NT2/D1 (cell line): Measurements from ENCODE around the gene CREG1.
A peak's percentile ranks its signal among the peaks of the same experiment; 100 is the strongest.

Source experiments
- DNase-seq: peaks from one replicate; pipeline ENCODE4 v3.0.0-alpha.2; 2011; ENCODE audit warnings: low read depth, low spot score
- H3K27me3 ChIP-seq: 2 replicates; pipeline ENCODE4 v1.6.0; 2011; ENCODE audit warnings: mild to moderate bottlenecking; ENCODE audit not compliant: insufficient read length, insufficient read depth
- H3K36me3 ChIP-seq: 2 replicates; pipeline ENCODE4 v1.6.1; 2011; ENCODE audit warnings: mild to moderate bottlenecking, low read length, mixed read lengths; ENCODE audit not compliant: insufficient read depth, insufficient read length
- H3K4me1 ChIP-seq: 2 replicates; pipeline ENCODE4 v1.5.1; 2011; ENCODE audit not compliant: insufficient read depth, insufficient read length
- H3K4me3 ChIP-seq: 2 replicates; pipeline ENCODE4 v1.5.1; 2011; ENCODE audit warnings: low read depth; ENCODE audit not compliant: insufficient read length
- H3K9ac ChIP-seq: 2 replicates; pipeline ENCODE4 v1.6.0; 2011; ENCODE audit warnings: low read depth; ENCODE audit not compliant: insufficient read length
- H3K9me3 ChIP-seq: 2 replicates; pipeline ENCODE4 v1.5.1; 2011; ENCODE audit warnings: mild to moderate bottlenecking, low read length; ENCODE audit not compliant: insufficient read depth
- SUZ12 ChIP-seq: IDR thresholded peaks from 2 replicates; pipeline ENCODE4 v1.6.1; 2011; ENCODE audit not compliant: insufficient read length, insufficient read depth; ENCODE audit errors: extremely low read depth
- YY1 ChIP-seq: IDR thresholded peaks from 2 replicates; pipeline ENCODE4 v1.6.1; 2011; ENCODE audit not compliant: insufficient read length, insufficient read depth
- ZNF274 ChIP-seq: IDR thresholded peaks from 2 replicates; pipeline ENCODE4 v1.6.1; 2011; ENCODE audit warnings: mild to moderate bottlenecking, low read depth, low read length

The CREG1 gene

DNA sequence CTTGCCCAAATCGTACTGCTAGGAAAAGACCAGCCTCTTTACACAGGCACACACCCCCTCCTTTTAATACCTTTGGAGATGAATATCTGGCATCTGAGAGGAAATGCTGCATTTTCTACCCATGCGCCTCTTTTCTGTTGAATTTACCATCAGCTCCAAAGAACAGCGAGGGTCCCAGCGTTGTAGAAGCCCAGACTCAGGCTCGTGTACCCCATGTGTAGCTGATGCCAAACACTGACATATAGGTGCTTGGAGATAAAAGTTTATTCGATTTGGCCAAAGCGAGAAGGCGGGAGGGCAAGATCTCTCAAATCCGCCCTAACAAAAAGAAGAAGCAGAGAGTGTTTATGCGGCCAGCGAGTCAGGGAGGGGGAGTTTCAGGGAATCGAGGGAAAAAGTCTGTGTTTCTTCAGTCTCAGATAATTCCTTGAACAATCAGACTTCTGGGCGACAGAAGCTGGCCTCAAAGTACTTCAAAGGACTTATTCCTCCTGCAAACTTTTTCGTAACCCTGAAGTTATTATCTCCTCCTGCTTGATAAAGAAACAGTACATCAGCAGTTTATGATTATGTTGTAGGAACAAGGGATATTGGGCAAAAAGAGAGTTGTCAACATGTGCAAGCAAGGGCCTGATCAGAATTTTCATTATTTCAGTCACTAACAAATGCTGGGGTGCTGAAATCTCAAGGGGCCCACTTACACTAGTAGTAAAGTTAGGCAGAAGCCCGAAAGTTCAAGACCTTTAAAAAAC is 642 bp upstream of the CREG1 start:
- TF ChIP-seq SUZ12 (no peak), ZNF274 (no peak), YY1 (no peak)
- Histone ChIP-seq H3K36me3 (no peaks in the 10 kb centered on the region), H3K9ac (peak overlapping the region; percentile 7), H3K4me1 (peaks cover 3% of the 10 kb centered on the region), H3K27me3 (peaks cover 18% of the 10 kb centered on the region), H3K9me3 (no peaks in the 10 kb centered on the region), H3K4me3 (peak overlapping the region; percentile 83)
- no peak for DNase-seq

DNA sequence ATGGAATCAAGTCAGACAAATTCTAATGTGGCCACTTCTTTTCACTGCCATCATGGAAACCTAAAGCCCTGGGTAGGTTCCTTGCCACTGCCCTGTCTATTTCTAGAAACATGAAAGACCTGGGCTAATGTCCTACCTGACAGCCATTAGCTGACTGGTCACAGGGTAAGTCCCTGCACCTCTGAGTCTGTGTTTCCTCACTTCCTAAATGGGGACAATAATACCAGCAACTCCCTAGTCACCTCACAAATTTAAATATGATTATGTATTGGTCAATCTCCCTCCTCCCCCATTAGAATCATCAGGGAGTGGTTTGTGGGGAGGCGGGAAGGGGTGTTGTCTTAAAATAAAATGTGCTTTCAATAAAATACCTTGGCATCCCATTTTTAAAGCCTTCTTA is 2.2 kb downstream of the CREG1 start:
- no peak for TF ChIP-seq SUZ12
- no peak for TF ChIP-seq YY1
- TF ChIP-seq ZNF274: no peak
- no peak overlapping the region for H3K9ac ChIP-seq
- no peak overlapping the region for H3K4me3 ChIP-seq
- H3K36me3 ChIP-seq: peaks cover 4% of the 10 kb centered on the region
- peaks cover 18% of the 10 kb centered on the region for H3K27me3 ChIP-seq
- no peaks in the 10 kb centered on the region for H3K9me3 ChIP-seq
- no peak for DNase-seq
- peaks cover 3% of the 10 kb centered on the region for H3K4me1 ChIP-seq

DNA sequence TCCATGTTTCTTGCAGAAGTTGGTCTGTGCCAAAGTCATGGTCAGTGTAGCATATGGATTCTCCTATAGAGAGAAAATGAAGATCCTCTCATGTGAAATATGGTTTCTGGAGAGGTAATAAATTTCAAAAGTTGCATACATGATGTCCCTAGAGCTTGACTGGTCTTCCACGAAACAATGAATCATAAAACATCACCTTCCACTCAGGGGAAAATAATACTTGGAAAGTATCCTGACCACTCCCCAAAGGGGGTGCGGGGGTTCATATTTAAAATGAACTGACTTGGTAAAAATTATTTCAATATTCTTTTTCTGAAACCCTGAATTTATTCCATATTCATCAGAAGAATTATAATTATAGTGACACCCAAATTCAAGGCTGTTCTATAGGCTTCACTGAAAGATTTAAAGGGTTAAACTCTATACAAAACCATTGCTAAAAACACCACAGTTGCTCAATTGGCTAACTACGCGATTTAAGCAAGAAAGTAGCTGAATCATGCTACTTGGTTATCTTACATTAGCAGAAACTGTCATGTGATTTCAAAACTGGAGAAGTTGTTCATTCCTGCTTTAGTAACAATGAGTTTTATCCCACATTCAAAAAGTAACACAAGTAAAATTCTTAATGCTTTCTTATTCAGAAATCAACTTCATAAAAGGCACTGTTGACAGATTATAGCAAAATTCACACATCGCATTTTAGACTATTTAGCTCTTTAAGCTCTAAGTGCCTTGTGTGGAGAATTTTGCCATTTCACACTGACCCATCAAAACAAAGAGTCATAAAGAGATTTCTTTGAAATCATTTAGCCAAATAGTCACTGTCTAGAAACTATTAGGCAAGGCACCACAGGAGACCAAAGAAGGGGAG is 5.3 kb downstream of the CREG1 start:
- H3K4me1 ChIP-seq: no peaks in the 10 kb centered on the region
- peaks cover 22% of the 10 kb centered on the region for H3K36me3 ChIP-seq
- DNase-seq: no peak
- H3K9ac ChIP-seq: no peak overlapping the region
- TF ChIP-seq ZNF274 (no peak), YY1 (no peak), SUZ12 (no peak)
- H3K9me3 ChIP-seq: no peaks in the 10 kb centered on the region
- H3K4me3 ChIP-seq: no peak overlapping the region
- H3K27me3 ChIP-seq: peaks cover 13% of the 10 kb centered on the region

DNA sequence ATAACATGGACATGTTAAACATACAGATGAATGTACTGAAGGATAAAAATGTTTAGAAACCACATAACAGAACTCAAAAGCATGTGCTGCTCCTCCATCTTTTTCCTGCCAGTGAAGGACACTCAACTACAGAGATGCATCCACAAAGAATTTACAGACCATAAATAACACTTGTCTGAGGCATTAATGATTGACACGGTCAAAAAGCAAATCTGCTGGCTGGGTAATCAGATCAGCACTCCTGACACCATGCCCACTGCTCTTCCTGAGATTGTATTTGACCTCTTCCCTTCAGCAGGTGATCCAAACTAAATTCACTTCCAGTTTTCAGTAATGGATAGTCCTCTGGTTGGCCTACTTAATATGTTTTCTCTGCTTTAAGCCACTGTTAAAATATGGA is 6.6 kb downstream of the CREG1 start:
- H3K9me3 ChIP-seq: no peaks in the 10 kb centered on the region
- peaks cover under 1% of the 10 kb centered on the region for H3K27me3 ChIP-seq
- H3K36me3 ChIP-seq: peaks cover 22% of the 10 kb centered on the region
- DNase-seq: no peak
- TF ChIP-seq YY1 (no peak), ZNF274 (no peak), SUZ12 (no peak)
- H3K9ac ChIP-seq: no peak overlapping the region
- no peaks in the 10 kb centered on the region for H3K4me1 ChIP-seq
- no peak overlapping the region for H3K4me3 ChIP-seq

DNA sequence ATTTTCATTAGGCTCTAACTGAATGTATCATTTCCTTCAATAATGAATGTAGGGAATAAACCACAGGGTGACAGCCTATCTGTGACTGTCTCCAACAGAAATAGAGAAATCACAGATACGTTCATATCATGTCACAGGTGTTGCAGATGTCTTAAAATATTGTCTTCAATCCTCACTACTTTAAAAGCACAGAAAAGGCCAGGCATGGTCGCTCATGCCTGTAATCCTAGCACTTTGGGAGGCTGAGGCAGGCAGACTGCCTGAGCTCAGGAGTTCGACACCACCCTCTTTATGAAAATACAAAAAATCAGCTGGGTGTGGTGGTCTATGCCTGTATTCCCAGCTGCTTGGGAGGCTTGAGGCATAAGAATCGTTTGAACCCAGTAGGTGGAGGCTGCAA is 8.2 kb downstream of the CREG1 start:
- Histone ChIP-seq H3K36me3 (peaks cover 26% of the 10 kb centered on the region), H3K9ac (no peak overlapping the region), H3K27me3 (no peaks in the 10 kb centered on the region), H3K4me1 (no peaks in the 10 kb centered on the region), H3K9me3 (no peaks in the 10 kb centered on the region), H3K4me3 (no peak overlapping the region)
- TF ChIP-seq YY1 (no peak), ZNF274 (no peak), SUZ12 (no peak)
- no peak for DNase-seq

DNA sequence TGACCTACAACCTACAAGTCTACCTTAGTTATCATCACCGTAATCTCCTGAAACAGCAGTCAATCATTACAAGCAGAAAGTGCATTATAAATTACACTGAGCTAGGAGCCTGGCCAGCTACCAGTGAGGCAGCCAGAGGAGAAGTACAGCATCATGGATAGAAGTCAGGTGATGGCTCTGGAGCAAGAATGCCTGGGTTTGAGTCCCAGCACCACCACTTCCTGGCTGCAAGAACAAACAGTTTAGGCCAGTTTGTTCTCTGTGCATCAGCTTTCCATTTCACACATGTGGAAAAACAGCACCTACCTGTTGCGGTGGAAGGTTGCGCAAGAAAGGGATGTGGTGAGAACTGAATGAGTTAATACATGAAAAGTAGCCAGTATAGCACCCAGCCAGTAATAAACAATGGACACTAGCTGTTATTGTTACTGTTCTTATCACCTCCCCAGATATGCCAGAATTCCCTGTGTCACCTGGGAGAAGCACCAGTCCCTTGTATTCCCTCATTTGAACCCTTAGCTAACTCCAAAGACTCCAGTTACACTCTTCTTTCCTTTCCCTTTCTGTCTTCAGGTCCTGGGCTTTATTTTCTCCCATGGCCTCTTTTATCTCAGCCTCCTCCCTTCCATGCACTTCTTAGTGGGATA is 9.0 kb downstream of the CREG1 start:
- Histone ChIP-seq H3K9me3 (no peaks in the 10 kb centered on the region), H3K9ac (no peak overlapping the region), H3K4me1 (no peaks in the 10 kb centered on the region), H3K36me3 (peaks cover 26% of the 10 kb centered on the region), H3K4me3 (no peak overlapping the region), H3K27me3 (no peaks in the 10 kb centered on the region)
- TF ChIP-seq SUZ12 (no peak), ZNF274 (no peak), YY1 (no peak)
- DNase-seq: no peak

DNA sequence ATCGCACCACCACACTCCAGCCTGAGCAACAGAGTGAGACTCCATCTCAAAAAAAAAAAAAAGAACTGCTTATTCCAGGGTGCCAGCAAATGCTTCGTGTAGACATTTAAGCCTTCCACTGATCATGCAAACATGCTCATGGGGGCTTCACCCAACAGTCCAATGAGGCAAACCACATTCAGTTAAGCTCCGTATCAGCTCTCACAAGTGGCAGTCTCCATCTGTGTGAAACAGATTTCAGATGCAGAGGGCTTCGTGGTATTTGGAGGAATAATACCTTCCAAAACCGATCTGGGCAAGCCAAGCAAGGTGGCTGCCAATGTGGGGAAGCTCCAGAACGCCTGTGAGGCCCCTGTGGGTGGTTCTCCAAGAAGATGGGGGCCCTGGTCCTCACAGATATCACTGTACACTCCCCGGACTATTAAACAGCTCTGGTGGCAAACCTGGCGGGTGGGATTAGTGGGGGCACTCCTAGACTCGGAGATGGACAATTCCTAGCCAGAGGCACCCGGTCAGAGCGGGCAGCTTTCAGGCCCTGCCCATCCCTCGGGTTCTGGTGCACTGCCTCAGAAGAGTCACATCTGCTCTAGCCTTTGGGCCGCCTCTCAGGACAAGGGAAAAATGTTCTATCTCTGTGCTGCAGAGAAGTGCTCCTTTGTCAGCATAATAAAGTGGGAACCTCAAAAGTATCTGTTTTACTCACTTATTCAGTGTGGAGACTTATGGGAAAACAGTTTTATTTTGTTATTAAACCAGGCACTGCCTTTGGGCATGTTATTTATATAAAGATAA is 10.2 kb downstream of the CREG1 start:
- Histone ChIP-seq H3K36me3 (peaks cover 26% of the 10 kb centered on the region), H3K9ac (no peak overlapping the region), H3K4me3 (no peak overlapping the region), H3K9me3 (no peaks in the 10 kb centered on the region), H3K4me1 (no peaks in the 10 kb centered on the region), H3K27me3 (no peaks in the 10 kb centered on the region)
- no peak for DNase-seq
- TF ChIP-seq YY1: no peak
- no peak for TF ChIP-seq ZNF274
- no peak for TF ChIP-seq SUZ12
